ENCODE results near the gene POLR2A.

The POLR2A gene

GRCh38 chr17:7483255-7484066, 705 bp upstream of the POLR2A start:
- peak overlapping the region; percentile 73 for H3K4me3 ChIP-seq
- TF ChIP-seq, protein P1, sequence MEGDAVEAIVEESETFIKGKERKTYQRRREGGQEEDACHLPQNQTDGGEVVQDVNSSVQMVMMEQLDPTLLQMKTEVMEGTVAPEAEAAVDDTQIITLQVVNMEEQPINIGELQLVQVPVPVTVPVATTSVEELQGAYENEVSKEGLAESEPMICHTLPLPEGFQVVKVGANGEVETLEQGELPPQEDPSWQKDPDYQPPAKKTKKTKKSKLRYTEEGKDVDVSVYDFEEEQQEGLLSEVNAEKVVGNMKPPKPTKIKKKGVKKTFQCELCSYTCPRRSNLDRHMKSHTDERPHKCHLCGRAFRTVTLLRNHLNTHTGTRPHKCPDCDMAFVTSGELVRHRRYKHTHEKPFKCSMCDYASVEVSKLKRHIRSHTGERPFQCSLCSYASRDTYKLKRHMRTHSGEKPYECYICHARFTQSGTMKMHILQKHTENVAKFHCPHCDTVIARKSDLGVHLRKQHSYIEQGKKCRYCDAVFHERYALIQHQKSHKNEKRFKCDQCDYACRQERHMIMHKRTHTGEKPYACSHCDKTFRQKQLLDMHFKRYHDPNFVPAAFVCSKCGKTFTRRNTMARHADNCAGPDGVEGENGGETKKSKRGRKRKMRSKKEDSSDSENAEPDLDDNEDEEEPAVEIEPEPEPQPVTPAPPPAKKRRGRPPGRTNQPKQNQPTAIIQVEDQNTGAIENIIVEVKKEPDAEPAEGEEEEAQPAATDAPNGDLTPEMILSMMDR (IDR thresholded peaks at IDR 0.05): no peak
- DNase-seq (ENCODE audit: low spot score): peak; percentile 98
- H3K27ac ChIP-seq: peak overlapping the region; percentile 93 to 98

DNA sequence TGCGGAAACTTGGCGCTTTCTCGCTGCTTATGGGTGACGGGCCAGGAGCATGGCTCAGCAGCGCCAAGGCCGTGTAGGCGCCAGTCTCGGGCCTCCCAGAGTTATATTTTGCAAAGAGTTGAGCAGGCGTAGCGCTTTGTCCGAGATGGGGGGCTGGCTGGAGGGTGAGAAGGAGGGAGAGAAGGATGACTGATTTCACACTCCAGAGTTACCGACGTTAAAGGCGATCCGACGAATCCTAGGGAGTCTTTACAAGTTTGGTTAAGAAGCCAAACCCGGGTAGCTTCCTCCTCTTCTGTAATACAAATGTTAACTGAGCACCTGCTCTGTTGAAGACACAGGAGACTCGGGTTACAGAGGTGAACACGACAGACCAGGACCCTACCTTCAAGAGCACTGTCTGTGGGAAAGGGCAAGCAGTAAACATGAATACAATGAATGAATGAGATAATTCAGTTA, 782 bp downstream of the POLR2A start:
- TF ChIP-seq, protein P1 (IDR thresholded peaks at IDR 0.05): no peak
- H3K27ac ChIP-seq: peak overlapping the region; percentile 93 to 98

DNA sequence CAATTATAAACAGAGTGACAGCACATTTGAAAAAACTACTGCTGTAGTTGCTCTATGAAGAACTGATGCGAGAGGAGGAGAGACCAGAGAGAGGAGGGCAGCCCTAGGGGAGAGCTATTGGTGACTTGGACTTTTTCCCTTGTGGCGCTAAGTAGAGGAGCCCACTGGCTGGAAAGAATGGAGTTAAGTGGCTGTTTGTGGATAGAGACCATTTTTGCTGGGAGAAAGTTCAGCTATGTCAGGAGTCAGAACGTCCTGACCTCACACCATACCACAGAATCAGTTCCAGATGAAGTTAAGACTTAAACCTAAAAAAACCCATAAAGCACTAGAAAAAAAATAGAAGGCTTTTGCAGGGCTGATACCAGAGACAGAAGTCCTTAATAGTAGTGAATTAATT, 2.0 kb downstream of the POLR2A start:
- DNase-seq (ENCODE audit: low spot score): no peak
- Histone ChIP-seq H3K4me3 (peak overlapping the region; percentile 73), H3K27ac (no peak overlapping the region)
- TF ChIP-seq, protein P1 (IDR thresholded peaks at IDR 0.05): no peak

More for the DNA sequence above, 782 bp downstream of the POLR2A start:
- DNase-seq (ENCODE audit: low spot score): no peak
- H3K4me3 ChIP-seq: peak overlapping the region; percentile 73

GRCh38 chr17:7490144-7490543, 6.0 kb downstream of the POLR2A start:
- TF ChIP-seq, protein P1 (IDR thresholded peaks at IDR 0.05): no peak
- H3K4me3 ChIP-seq: no peak overlapping the region
- H3K27ac ChIP-seq: no peak overlapping the region
- no peak for DNase-seq (ENCODE audit: low spot score)

DNA sequence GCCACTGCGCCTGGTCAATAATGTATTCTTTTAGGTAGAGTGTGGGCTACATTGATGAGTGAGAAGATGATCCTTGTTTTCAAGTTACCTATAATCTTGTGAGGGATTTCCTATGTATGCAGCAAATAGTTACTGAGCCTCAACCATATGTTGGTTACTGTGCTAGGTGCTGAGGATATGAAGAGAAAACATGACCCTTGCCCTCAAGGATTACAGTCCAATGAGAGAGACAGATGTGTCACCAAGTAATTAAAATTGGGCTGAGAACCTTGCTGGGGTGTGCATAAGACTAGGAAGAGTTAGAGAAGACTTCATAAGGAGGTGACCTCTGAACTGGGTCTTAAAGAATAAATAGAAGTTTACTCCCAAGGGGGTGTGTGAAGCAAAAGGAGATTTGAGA, 7.4 kb downstream of the POLR2A start:
- DNase-seq (ENCODE audit: low spot score): no peak
- Histone ChIP-seq H3K27ac (no peak overlapping the region), H3K4me3 (no peak overlapping the region)
- TF ChIP-seq, protein P1 (IDR thresholded peaks at IDR 0.05): no peak

- DNase-seq (ENCODE audit: low spot score): no peak
- Histone ChIP-seq H3K27ac (no peak overlapping the region), H3K4me3 (no peak overlapping the region)
- TF ChIP-seq, protein P1 (IDR thresholded peaks at IDR 0.05): no peak
Measured at GRCh38 chr17:7493941-7494340, 9.8 kb downstream of the POLR2A start.

DNA sequence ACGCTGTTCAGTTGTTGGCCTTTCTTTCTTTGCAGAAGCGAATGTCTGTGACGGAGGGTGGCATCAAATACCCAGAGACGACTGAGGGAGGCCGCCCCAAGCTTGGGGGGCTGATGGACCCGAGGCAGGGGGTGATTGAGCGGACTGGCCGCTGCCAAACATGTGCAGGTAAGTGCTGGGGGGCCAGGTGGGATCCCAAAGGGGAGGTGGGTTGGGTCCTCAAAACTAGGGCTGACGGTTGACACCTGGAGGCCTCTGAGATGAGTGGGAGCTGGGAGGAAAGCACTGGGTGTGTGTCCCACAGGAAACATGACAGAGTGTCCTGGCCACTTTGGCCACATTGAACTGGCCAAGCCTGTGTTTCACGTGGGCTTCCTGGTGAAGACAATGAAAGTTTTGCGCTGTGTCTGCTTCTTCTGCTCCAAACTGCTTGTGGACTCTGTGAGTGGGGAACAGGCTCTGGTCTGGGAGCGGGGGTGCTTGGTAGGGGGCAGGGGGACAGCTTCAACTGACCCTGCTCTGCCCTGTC, 11.8 kb downstream of the POLR2A start:
- peak overlapping the region in 1 of 2 donors; percentile 5 for H3K27ac ChIP-seq
- TF ChIP-seq, protein P1 (IDR thresholded peaks at IDR 0.05): no peak
- DNase-seq (ENCODE audit: low spot score): no peak
- H3K4me3 ChIP-seq: no peak overlapping the region

All from coronary artery (tissue), 2 donors.